Loucy (cell line): Measurements from ENCODE around the gene C12orf75.

Source experiments
- CTCF ChIP-seq: fragments of 200-600 bp; sonication (generic); conservative IDR thresholded peaks from 2 replicates; pipeline ENCODE4 v1.5.1; 2014; ENCODE audit warnings: mild to moderate bottlenecking, antibody characterized with exemption, low read length
- EZH2phosphoT487 ChIP-seq: fragments of 200-600 bp; IDR thresholded peaks from 2 replicates; pipeline ENCODE4 v1.6.1; 2018; ENCODE audit warnings: antibody characterized with exemption, mild to moderate bottlenecking, moderate library complexity, borderline replicate concordance

GRCh38 chr12:105403095-105403494, 72.6 kb downstream of the C12orf75 start:
- TF ChIP-seq CTCF (no peak), EZH2phosphoT487 (no peak)
